Caco-2 (cell line): ENCODE measurements around the gene RGPD6. TPM values are rescaled to one million over a fixed set of nuclear protein-coding genes. Genes with fewer than 3 reads are reported as not detected.
"Not testable (repeated sequence)": the region's sequence is repeated elsewhere in the genome, so short reads cannot be mapped to it uniquely, and the experiment has no call there.

Source experiments
- BruUV-seq: library from RNA; stranded (reverse); fragments of 400-500 nt; replicated peaks from 2 replicates; lab custom pipeline; 2021; lab: Mats Ljungman, UMichigan
- CTCF ChIA-PET: fragments of 300-600 bp; sonication (Branson Sonifier 250); formaldehyde crosslinking; loops from one replicate; lab custom pipeline; 2022; ENCODE audit warnings: antibody characterized with exemption; lab: Charles Lee
- POLR2A ChIA-PET: fragments of 300-600 bp; sonication (Branson Sonifier 250); formaldehyde crosslinking; loops from one replicate; lab custom pipeline; 2022; ENCODE audit warnings: antibody characterized with exemption; lab: Charles Lee
- DNase-seq, 2 experiments: peaks; one replicate each; pipeline versions ENCODE4 v3.0.0 to v3.0.0-alpha.2; 2020 to 2022
- H3K27me3 ChIP-seq: replicated peaks from 2 replicates; pipeline ENCODE4 v1.6.0; 2011; ENCODE audit warnings: low read length; ENCODE audit not compliant: control insufficient read depth, insufficient read depth
- H3K36me3 ChIP-seq: 2 replicates; pipeline ENCODE4 v1.5.1; 2011; ENCODE audit warnings: low read length; ENCODE audit not compliant: control insufficient read depth, insufficient read depth
- H3K4me1 ChIP-seq: fragments of 250-450 bp; sonication (Bioruptor Pico); 2 replicates; pipeline ENCODE4 v1.5.1; 2020; ENCODE audit warnings: mild to moderate bottlenecking
- H3K4me3 ChIP-seq: 2 replicates; pipeline ENCODE4 v1.5.1; 2011; ENCODE audit warnings: low read depth, mild to moderate bottlenecking, control low read depth, low read length
- H3K9me3 ChIP-seq: fragments of 250-450 bp; sonication (Bioruptor Pico); 2 replicates; pipeline ENCODE4 v1.5.1; 2020; ENCODE audit warnings: mild to moderate bottlenecking, moderate library complexity
- H3K27ac Mint-ChIP-seq: one replicate; pipeline ENCODE4 v1.8.0; 2022; ENCODE audit warnings: mixed read lengths; ENCODE audit not compliant: unreplicated experiment
- H3K27me3 Mint-ChIP-seq: one replicate; pipeline ENCODE4 v1.8.0; 2022; ENCODE audit warnings: mixed read lengths; ENCODE audit not compliant: insufficient read depth, unreplicated experiment
- H3K36me3 Mint-ChIP-seq: one replicate; pipeline ENCODE4 v1.8.0; 2022; ENCODE audit warnings: mild to moderate bottlenecking, mixed read lengths; ENCODE audit not compliant: insufficient read depth, unreplicated experiment
- H3K4me1 Mint-ChIP-seq: one replicate; pipeline ENCODE4 v1.8.0; 2022; ENCODE audit warnings: low read depth, mixed read lengths; ENCODE audit not compliant: unreplicated experiment
- H3K4me3 Mint-ChIP-seq: one replicate; pipeline ENCODE4 v1.8.0; 2022; ENCODE audit warnings: mild to moderate bottlenecking, moderate library complexity, mixed read lengths; ENCODE audit not compliant: unreplicated experiment
- H3K9me3 Mint-ChIP-seq: one replicate; pipeline ENCODE4 v1.8.0; 2022; ENCODE audit warnings: mixed read lengths; ENCODE audit not compliant: unreplicated experiment
- intact Hi-C: fragments of 100-400 bp; cut with micrococcal nuclease; formaldehyde crosslinking; loops from one replicate; pipeline ENCODE4 v1.10.0; 2022; ENCODE audit not compliant: unreplicated experiment
- total RNA-seq: library from RNA; stranded (reverse); gene quantifications from 2 replicates; pipeline ENCODE4 v1.2.3, GENCODE V29; 2022

RGPD6 gene
- total RNA-seq, 1 experiment from 2014 or later: 41.3 TPM

- DNase-seq, H3K9me3 Mint-ChIP-seq, H3K4me1 ChIP-seq, H3K36me3 ChIP-seq, H3K4me3 Mint-ChIP-seq, H3K4me1 Mint-ChIP-seq, CTCF ChIA-PET, intact Hi-C loops, H3K4me3 ChIP-seq, H3K36me3 Mint-ChIP-seq, BruUV-seq, H3K27ac Mint-ChIP-seq, H3K9me3 ChIP-seq, POLR2A ChIA-PET, H3K27me3 ChIP-seq, H3K27me3 Mint-ChIP-seq: not testable (repeated sequence)
Measured at GRCh38 chr2:110579216-110579965, 2.4 kb upstream of the RGPD6 start.

DNA sequence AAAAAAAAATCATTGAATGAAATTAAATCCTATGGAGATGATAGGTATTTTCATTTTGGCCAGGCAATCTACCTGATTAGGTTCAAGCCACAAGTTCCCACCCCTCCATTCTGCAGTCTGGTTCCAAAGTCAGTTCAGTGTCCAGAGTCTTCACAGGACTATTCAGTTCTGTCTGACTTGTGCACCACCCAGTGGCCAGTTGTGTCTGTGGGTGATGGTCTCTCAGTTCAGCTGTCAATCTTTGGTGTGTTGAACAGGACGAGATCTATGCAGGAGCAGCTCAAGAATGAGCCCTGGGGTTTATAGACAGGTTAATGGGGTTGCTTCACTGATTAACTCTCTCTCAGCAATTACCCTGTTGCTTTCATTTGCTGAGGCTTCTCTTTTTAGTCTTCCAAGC, 1.4 kb upstream of the RGPD6 start:
- BruUV-seq, H3K4me1 Mint-ChIP-seq, CTCF ChIA-PET, DNase-seq, H3K36me3 ChIP-seq, POLR2A ChIA-PET, H3K27me3 ChIP-seq, intact Hi-C loops, H3K9me3 Mint-ChIP-seq, H3K4me3 ChIP-seq, H3K9me3 ChIP-seq, H3K4me1 ChIP-seq, H3K27ac Mint-ChIP-seq, H3K27me3 Mint-ChIP-seq, H3K4me3 Mint-ChIP-seq, H3K36me3 Mint-ChIP-seq: not testable (repeated sequence)

- H3K27me3 Mint-ChIP-seq, BruUV-seq, H3K36me3 Mint-ChIP-seq, DNase-seq, intact Hi-C loops, H3K9me3 Mint-ChIP-seq, H3K9me3 ChIP-seq, POLR2A ChIA-PET, H3K27me3 ChIP-seq, CTCF ChIA-PET, H3K36me3 ChIP-seq, H3K4me1 ChIP-seq, H3K4me3 Mint-ChIP-seq, H3K4me3 ChIP-seq, H3K4me1 Mint-ChIP-seq, H3K27ac Mint-ChIP-seq: not testable (repeated sequence)
Measured at GRCh38 chr2:110499755-110500377, 77.2 kb downstream of the RGPD6 start.

DNA sequence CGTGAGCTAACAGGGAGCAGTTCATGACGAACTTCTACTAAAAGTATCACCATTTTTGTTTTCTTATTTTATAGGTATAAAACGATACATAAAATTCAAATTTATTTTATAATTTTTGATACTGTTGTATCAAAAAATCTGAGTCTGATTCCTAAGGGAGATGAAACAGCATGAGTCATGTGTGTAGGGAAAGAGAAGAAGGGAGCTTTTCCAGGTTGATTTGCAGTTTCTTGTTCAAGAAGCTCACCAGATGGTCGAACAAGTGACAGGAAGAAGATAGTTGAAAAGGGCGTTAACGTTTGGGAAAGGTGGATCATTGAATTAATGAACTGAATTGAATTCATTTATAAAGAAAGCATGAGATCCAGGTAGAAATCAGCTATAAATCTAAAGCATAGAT, 81.0 kb downstream of the RGPD6 start:
- H3K4me3 ChIP-seq, H3K4me3 Mint-ChIP-seq, H3K4me1 ChIP-seq, H3K4me1 Mint-ChIP-seq, POLR2A ChIA-PET, DNase-seq, H3K9me3 ChIP-seq, H3K27ac Mint-ChIP-seq, H3K27me3 Mint-ChIP-seq, intact Hi-C loops, H3K36me3 Mint-ChIP-seq, CTCF ChIA-PET, H3K27me3 ChIP-seq, H3K9me3 Mint-ChIP-seq, H3K36me3 ChIP-seq, BruUV-seq: not testable (repeated sequence)

GRCh38 chr2:110494488-110494887, 82.5 kb downstream of the RGPD6 start:
- BruUV-seq, H3K27ac Mint-ChIP-seq, H3K9me3 Mint-ChIP-seq, CTCF ChIA-PET, H3K27me3 ChIP-seq, H3K36me3 Mint-ChIP-seq, H3K36me3 ChIP-seq, H3K4me3 ChIP-seq, H3K4me1 ChIP-seq, H3K4me1 Mint-ChIP-seq, H3K4me3 Mint-ChIP-seq, DNase-seq, H3K27me3 Mint-ChIP-seq, POLR2A ChIA-PET, intact Hi-C loops, H3K9me3 ChIP-seq: not testable (repeated sequence)

- H3K4me1 Mint-ChIP-seq, DNase-seq, H3K27ac Mint-ChIP-seq, H3K9me3 Mint-ChIP-seq, H3K4me3 Mint-ChIP-seq, H3K36me3 ChIP-seq, H3K4me3 ChIP-seq, H3K9me3 ChIP-seq, intact Hi-C loops, POLR2A ChIA-PET, H3K4me1 ChIP-seq, H3K27me3 ChIP-seq, CTCF ChIA-PET, H3K36me3 Mint-ChIP-seq, H3K27me3 Mint-ChIP-seq, BruUV-seq: not testable (repeated sequence)
Measured at GRCh38 chr2:110488991-110489390, 88.0 kb downstream of the RGPD6 start.

- H3K36me3 Mint-ChIP-seq, POLR2A ChIA-PET, intact Hi-C loops, H3K9me3 Mint-ChIP-seq, DNase-seq, H3K27me3 Mint-ChIP-seq, BruUV-seq, H3K4me3 ChIP-seq, H3K4me1 ChIP-seq, H3K27ac Mint-ChIP-seq, H3K27me3 ChIP-seq, H3K4me1 Mint-ChIP-seq, H3K4me3 Mint-ChIP-seq, H3K9me3 ChIP-seq, H3K36me3 ChIP-seq, CTCF ChIA-PET: not testable (repeated sequence)
Measured at GRCh38 chr2:110482697-110483096, 94.3 kb downstream of the RGPD6 start.
